Right ventricle myocardium inferior (tissue), 1 donor: ENCODE data around the gene CPO. TPM values are rescaled to one million over a fixed set of nuclear protein-coding genes. Genes with fewer than 3 reads are reported as not detected.

Experiments
- ATAC-seq: fragments of 200-7000 bp; cut with Tn5 transposase; one replicate; pipeline ENCODE4 v1.9.1; 2020; ENCODE audit warnings: mild to moderate bottlenecking, moderate library complexity
- DNase-seq: peaks from one replicate; pipeline ENCODE4 v3.0.0; 2021; ENCODE audit errors: missing footprints
- intact Hi-C: fragments of 100-400 bp; cut with DNase I; formaldehyde crosslinking; loops from one replicate; pipeline ENCODE4 v1.11.0; 2022
- total RNA-seq: library from RNA; stranded (reverse); fragmentation: NEBNext Ultra II Directional; extraction: Animal tissue kit (Norgen Biotek cat#: 25700); gene quantifications from one replicate; pipeline ENCODE4 v1.2.1, GENCODE V29; 2021
- donor health status: DM: no; HTN: yes; CAD: no; lungs with severe emphysema.

The CPO gene
- total RNA-seq, 1 donor from 2014 or later: 0.73 TPM

DNA sequence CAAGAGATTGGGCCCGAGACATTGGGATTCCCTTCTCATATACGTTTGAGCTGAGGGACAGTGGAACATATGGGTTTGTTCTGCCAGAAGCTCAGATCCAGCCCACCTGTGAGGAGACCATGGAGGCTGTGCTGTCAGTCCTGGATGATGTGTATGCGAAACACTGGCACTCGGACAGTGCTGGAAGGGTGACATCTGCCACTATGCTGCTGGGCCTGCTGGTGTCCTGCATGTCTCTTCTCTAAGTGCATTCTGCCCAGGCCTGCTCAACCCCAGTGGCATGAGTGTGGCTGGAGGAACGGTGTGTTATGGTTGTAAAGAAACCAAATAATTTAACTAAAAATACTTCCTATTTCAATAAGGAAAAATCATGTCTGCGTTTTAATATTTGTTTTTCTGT lies 29.9 kb downstream of the CPO start:
- ATAC-seq: no peak
- intact Hi-C loops: no loop called here
- no peak for DNase-seq

DNA sequence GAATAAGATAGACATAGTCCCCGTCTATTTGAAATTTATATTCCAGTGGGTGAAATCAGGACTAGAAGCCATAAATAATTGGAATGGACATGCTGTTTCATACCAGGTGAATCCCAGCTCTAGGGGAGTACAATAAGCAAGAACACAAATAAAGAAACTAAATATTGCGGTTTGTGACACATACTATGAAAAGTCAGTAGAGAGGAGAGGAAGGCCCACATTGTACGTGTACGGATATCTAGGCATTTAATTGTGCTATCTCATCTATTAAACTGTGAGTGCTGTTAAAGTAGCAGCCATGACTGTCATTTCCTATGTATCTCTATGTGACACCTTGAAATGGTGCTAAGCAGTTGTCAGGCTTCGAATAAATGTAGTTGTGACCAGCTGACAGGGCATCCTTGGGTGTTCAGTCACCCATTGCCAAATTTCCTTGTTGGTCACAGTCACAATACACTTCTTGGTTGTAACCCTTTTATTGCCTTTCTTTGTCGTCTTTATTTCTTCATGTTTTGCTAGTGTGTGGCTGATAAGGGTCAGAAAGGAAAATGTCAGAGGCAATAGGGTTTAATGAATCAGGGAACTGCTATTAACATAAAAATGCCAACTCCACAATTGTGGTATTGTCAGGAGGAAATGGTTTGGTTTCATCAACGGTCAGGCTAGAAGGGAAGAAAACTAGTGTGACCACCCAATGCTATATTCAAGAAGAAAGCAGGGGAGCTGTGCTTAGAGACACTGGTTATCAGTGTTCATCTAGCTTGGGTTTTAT lies 31.5 kb downstream of the CPO start:
- intact Hi-C loops: no loop called here
- DNase-seq (no peak), ATAC-seq (no peak)

DNA sequence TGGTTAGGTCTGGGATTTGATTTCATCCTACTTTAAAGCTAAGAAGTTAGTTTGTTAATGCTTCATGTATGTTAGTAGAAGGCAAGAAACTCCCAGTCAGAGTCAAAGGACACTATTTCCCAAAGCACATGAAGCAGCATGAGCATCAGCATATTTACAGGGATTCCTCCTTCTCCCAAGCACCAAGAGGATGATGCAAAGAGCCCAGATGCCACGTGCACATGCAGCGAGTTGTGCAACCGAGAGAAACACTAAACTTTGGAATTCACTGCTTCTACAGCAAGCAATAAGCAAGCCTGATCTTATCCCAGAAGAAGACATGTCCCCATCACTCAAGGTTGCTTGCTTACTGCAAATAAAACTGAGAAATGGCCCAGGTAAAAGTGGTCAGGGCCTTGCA lies 32.5 kb downstream of the CPO start:
- DNase-seq: no peak
- no peak for ATAC-seq
- intact Hi-C loops: no loop called here

DNA sequence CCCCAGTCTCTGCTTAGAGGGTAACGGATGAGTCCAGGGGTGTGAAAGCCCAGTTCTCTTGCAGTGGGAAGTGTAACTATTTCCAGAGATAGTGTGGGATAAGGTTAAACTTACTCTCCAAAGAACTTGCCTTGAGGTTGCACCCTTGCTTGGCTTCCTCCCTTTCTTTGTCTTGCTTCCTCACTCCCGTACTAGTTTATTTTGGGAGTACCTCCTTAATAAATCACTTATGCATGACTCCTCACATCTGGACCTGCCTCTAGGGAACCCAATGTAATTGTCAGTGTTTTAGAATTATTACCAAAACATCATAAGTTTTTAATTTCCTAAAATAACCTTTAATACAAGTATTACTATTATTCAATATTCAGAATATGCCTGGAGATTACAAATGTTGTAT lies 35.2 kb downstream of the CPO start:
- ATAC-seq (no peak), DNase-seq (no peak)
- intact Hi-C loops: no loop called here

DNA sequence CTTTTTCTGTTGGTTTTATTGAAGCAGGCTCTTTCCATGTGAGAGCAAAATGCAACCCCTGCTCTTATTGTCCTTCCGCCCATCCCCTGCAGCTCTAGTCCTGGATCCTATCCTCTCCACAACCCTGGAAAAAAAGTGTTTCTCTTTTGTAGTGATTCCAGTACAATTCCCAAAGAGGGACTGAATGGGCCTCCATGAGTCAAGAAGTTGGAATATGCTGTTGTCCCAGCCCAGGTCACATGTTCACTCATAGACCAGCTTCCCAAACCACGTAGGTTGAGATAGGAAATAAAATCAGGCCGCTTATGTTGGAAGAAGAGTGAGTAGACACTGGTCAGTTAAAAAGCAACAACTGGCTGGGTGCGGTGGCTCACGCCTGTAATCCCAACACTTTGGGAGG lies 39.4 kb downstream of the CPO start:
- ATAC-seq (no peak), DNase-seq (no peak)
- intact Hi-C loops: no loop called here

DNA sequence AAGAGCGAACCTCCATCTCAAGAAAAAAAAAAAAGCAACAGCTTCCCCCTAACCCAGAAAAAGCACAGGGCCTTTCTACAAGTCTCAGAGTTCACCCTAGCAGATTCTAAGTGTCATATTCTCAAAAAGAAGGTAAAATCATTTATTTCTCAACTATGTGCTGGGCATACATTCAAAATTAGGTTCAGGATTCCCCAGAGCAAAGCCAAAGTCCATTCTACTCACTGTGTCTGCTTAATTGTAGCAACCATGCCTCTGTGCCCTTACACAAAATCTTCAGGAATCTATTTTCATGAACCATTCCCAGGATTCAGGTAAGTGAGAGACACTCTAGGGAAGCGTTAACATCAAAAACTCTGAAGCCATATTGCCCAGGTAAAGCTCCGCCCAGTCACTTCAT lies 40.0 kb downstream of the CPO start:
- ATAC-seq (no peak), DNase-seq (no peak)
- intact Hi-C loops: no loop called here

DNA sequence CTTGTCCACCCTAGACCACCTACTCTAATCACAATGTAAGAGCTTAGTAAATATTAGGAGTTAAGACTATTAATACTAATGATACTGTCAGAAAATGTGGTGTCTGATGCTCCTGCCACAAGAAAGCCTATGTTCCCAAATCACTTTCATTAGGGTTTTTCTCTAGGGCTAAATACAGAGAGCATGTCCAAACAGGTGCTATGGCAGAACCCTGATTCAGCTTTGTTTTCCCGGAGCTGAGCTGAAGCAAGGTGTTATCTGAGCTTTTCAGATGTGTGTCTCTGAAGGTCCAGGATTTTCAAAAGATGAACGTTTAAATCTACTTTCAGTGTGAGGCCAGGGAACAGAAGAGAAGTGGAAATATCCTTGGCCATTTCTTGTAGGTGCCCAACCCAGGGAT lies 40.6 kb downstream of the CPO start:
- no peak for ATAC-seq
- DNase-seq: no peak
- intact Hi-C loops: loop anchor here (2.0 to 5.0 kb wide), 2 partner anchors 179 to 362 kb away; no protein-coding TSS in a partner anchor

DNA sequence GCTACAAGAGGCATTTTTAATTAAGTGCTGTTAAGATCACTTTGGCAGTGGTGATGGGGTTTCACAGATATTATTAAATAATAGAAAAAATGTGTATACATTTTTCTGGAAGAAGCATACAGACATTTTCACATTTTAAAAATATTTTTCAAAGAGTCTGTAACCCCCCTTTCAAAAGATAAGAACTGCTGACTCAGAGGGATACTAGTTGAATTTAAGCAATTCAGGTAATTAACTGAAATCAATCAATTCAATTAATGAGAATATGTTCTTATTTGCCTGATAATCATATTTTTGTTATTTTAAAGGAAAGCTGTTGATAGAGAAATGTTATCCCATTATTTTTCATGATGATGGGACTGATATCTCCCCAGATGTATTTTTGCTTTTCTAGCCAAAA lies 41.1 kb downstream of the CPO start:
- intact Hi-C loops: loop anchor here (2.0 to 5.0 kb wide), 2 partner anchors 180 to 362 kb away; no protein-coding TSS in a partner anchor
- ATAC-seq: no peak
- DNase-seq: no peak

DNA sequence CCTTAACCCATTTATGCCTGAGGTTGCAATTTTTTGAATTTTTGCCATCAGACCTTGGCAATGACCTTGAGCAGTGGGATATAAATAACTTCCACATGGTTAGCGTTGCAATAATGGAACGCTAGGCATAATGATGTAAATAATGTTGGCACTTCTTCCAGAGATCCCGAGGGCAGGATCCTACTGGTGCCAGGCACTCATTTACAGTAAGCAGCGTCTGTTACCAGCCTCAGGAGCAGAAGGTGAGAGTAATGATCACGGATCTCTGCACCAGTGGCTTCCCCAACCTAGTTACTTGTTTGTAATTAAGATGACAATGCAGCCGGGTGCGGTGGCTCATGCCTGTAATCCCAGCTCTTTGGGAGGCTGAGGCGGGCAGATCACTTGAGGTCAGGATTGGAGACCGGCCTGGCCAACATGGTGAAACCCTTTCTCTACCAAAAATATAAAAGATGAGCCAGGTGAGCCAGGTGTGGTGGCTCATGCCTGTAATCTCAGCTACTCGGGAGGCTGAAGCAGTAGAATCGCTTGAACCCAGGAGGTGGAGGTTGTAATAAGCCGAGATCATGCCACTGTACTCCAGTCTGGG lies 41.9 kb downstream of the CPO start:
- no peak for ATAC-seq
- DNase-seq: no peak
- intact Hi-C loops: loop anchor here (1.0 to 5.0 kb wide), 3 partner anchors 180 to 494 kb away; no protein-coding TSS in a partner anchor

DNA sequence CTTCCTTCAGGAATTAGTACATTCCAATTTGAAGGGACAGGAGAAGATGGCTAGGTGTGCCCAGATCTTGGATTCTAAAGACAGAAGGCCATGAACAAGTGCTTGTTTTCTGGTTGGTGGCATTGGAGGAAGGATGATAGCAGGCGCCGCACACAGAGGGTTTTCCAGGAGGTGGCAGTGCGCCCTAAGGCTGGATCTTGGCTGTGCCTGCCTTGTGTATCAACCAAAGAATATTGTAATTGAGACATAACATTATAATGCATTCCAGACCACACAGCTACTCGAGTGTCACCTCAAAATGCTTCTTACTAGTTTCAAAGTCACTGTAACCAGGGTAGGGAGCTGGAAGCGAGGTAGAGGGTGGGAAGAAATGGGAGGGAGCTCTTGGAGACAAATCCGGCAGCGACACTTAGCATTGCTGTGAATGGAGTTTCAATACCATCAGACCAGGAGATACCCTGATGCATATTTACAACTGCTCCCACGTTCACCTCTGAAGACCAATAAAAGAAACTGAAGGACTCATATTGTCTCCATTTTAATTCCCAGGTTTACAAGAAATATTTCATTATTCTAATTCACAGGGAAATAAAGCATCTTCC lies 42.5 kb downstream of the CPO start:
- ATAC-seq: peak; percentile 83
- intact Hi-C loops: loop anchor here (1.0 to 5.0 kb wide), 3 partner anchors 181 to 493 kb away; no protein-coding TSS in a partner anchor
- peak; percentile 69 for DNase-seq

DNA sequence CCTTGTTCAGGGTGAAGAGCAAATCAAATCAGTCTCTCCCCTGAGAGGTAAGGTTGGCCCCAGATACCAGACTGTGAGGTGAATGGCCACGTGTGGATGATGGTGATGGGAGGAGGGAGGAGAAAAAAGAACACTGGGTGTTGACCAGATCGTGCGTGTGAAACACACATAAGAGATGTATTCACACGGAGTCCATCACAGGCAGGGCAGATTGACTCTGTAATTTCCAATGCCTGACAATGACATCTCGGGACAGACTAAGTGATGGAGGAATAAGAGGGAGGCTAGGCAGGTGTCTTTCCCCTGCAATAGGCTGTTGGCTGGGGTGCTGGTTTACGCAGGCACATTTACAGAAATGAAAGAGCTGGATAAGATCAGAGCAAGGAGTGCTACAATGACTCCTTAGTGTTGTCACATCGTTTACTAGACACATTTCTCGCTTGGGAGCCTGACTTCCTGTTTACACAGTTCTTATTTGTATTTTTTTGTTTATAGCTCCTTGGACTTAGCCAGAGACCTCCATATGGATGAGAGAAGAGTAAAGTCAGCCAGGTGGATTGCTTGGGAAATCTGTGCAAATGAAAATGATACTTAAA lies 43.1 kb downstream of the CPO start:
- DNase-seq (no peak), ATAC-seq (no peak)
- intact Hi-C loops: loop anchor here (5.0 kb wide), 1 partner anchor 360 kb away; no protein-coding TSS in a partner anchor

DNA sequence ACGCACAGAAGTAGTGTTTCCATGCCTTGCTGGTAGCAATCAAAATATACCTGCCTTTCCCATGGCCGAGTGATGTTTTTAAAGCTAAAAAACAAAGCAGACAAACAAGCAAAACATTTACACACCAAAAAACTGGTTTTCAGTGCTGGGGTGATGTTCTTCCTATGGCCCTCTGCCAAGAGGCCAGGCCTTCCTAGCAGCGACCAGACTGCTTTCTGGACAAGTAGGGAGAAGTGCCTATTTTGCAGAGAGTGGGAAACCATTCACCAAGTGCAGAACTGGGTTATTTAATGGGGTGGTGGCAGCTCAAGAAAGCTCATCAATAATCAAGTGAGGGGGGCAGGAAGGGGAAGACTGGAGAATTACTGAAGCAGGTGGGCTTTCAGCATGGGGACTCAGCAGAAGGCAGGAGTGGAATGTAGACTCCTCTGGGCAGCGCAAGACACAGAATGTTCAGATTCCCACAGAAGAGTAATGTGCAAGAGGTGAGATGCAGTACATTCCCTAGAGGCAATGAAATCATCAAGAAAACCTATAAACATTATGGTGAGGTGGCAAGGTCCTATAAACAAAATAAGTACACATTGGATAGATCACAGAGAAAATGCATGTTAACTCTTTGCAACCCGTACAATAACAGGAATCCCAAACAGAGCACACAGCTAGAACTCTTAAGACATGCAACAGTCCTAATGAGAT lies 44.0 kb downstream of the CPO start:
- DNase-seq (no peak), ATAC-seq (no peak)
- intact Hi-C loops: loop anchor here (1.0 to 5.0 kb wide), 2 partner anchors 182 to 359 kb away; partner anchors contain the start of gene KLF7

DNA sequence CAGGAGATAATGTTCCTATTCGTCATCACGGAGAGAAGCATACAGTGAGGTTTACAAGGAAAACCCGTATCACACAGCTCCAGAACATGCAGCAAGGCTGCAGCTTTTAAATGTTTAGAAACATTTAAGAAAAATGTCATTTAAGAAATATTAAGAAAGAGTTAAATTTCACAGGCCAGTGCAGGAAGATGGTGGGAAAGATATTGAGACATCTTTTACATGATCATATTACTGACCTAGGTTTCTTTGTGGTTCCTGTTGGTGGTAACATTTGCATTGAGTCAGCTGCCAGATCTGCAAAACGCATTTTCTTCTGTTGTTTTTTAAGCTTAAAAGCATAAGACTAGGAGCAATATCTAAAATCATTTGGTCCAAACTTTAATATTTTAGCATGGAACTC lies 44.9 kb downstream of the CPO start:
- ATAC-seq: no peak
- intact Hi-C loops: loop anchor here (5.0 kb wide), 1 partner anchor 358 kb away; no protein-coding TSS in a partner anchor
- no peak for DNase-seq

DNA sequence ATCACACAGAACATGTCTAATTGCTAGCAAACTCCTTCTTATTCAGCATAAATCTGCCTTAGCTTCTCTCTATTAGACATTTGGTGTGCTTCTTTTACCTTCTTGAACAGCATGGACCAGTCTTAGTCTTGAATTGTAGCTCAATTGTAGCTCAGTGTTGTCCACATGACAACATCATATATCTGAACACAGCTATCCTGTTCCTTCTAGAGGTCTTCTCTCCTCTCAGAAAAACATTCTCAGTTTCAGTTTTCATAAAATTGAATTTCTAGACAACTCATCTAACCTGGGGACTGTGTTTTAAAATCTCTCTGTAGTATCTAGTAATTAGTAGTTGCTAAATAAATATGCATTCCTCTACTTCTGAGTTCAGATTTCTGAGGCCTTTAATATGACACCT lies 47.6 kb downstream of the CPO start:
- intact Hi-C loops: no loop called here
- no peak for ATAC-seq
- DNase-seq: no peak

DNA sequence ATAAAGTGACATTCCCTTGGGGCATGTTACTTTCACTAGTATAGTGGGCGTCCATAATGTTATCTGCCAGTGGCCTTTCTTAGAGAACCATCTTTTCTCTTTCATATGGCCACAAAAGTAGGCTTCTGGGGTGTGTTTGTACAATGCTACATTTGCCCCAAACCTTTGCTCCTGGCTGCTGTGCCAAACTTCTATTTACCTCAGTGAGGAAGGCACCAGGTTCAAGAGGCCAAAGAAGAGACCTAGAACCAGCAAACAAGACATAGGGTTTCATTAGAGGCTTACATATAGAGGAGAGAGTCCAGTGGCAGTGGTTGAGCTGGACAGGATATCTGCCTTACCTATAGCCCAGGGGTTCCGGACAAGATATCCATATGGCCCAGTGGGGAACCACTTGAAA lies 48.5 kb downstream of the CPO start:
- intact Hi-C loops: no loop called here
- ATAC-seq: no peak

DNA sequence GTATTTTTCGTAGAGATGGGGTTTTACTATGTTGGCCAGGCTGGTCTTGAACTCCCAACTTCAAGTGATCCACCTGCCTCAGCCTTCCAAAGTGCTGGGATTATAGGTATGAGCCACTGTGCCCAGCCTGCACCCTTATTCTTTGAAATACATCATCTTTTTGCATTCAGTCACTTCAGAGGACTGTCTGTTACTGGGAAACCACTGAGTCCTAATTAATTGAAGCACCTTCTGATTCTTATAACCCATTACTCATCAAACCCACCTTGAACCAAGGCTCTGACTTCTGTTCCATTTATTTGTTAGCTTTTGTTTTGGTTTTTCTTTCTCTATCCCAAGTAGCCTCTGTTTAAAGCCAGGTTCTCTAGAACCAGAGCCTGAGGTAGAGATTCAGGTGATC lies 49.6 kb downstream of the CPO start:
- intact Hi-C loops: loop anchor here (1.0 kb wide), 1 partner anchor 189 kb away; no protein-coding TSS in a partner anchor
- ATAC-seq (no peak), DNase-seq (no peak)

More for the DNA sequence above, 48.5 kb downstream of the CPO start:
- DNase-seq: no peak

DNA sequence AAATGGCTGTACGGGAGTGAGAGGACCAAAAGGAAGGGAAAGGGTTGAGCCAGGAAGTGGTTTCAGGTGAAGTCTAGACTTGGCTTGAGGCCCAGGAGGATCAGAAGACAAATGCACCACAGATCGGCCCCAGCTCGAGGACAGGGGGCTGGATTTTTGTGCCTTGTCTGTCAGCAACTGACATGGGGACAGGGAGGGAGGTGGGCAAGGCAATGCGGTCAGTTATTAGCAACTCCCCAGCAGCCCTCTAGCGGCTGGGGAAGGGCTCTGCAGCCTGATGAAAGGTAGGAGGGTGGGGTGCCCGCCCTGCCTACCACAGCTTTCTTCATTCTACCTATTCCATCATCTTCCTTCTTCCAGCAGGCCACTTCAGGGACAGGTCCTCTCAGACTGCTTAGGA lies 50.0 kb downstream of the CPO start:
- ATAC-seq (peak; percentile 76), DNase-seq (peak; percentile 74)
- intact Hi-C loops: loop anchor here (1.0 kb wide), 1 partner anchor 189 kb away; no protein-coding TSS in a partner anchor

DNA sequence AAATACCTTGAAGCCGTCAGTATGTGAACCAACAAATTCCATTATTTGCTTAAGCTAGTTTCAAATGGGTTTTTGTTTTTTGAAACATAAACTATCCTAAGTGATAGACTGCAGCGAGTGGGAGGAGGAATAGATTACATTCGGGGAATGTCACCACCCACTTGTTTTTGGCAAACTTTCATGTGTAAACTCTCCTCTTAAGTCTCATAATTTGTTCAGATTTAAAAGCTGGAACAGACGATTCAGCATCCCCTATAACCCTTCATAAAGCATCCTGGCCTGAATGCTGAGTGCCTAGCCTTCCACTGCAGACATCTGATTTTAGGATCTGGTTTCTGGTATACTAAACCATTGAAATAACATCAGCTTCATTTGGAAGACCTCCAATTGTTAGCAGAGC lies 51.0 kb downstream of the CPO start:
- intact Hi-C loops: no loop called here
- DNase-seq (no peak), ATAC-seq (no peak)

DNA sequence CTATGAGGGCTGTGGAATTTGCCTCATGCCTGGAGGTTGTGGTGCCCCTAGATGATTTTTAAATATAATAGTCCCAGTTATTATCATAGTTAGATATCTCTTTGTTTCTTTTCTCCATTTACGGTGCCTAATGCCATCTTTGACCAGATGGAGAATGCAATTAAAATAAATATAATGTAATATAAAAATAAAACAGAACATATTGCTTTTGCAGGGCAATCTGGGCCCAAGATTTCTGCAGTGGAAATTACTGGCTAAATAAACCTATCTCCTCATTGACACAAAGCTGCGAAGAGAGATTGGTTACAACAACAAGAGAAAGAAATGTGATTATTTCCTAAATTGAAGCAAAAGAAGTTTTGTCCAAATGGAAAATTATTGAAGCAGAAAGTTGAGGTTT lies 51.8 kb downstream of the CPO start:
- DNase-seq: no peak
- intact Hi-C loops: no loop called here
- no peak for ATAC-seq
